Gastrocnemius medialis (tissue), 4 donors: ENCODE results near the gene GPHA2.

Source experiments
- CTCF ChIP-seq, 5 experiments: fragments of 450-650 bp in 3 of 5; fragments of 200-600 bp in 2 of 5; sonication (generic) in 2 of 5; IDR thresholded peaks in 4 of 5; conservative IDR thresholded peaks in 1 of 5; 1 replicate in 4 of 5; 2 replicates in 1 of 5; pipeline ENCODE4 v1.5.1; 2016 to 2019; ENCODE audit warnings: antibody characterized with exemption in 5 of 5, mild to moderate bottlenecking in 3 of 5, moderate library complexity in 3 of 5
- POLR2A ChIP-seq, 2 donors: fragments of 450-650 bp; IDR thresholded peaks; one replicate each; pipeline ENCODE4 v1.6.1; 2017; ENCODE audit warnings: antibody characterized with exemption in 2 of 2, mild to moderate bottlenecking in 2 of 2, moderate library complexity in 2 of 2

- TF ChIP-seq CTCF (IDR thresholded peaks at IDR 0.05 in 4 of 5, conservative IDR thresholded peaks at IDR 0.05 in 1 of 5) (no peak), POLR2A (IDR thresholded peaks at IDR 0.05) (no peak)
Observed at GRCh38 chr11:64928957-64929356, 6.7 kb downstream of the GPHA2 start.
